Activated CD4-positive, alpha-beta T cell treated with anti-CD3 and anti-CD28 coated beads for 48 hours (primary cell): ENCODE data around the gene PBX1.

Experiments used
- DNase-seq: peaks from one replicate; pipeline ENCODE4 v3.0.0-alpha.2; 2020

Gene PBX1

DNA sequence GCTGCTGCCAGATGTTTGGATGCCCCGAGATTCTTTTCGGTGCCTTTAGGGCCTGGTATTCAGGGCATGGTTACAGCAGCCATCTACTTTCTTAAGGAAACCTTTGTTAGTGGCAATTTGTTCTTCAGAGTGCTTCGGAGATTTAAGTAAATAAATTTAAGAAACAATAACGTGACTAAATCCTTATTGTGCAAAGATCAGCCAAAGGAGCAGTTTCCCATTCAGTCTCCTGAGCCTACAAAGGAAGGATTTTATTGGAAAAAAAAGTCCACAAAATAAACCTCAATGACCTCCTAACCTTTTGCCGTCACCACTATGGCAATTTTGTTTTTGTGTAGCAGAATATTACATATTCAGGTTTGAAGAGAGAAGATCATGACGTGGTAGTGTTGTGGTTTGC, 231.1 kb downstream of the PBX1 start:
- no peak for DNase-seq

DNA sequence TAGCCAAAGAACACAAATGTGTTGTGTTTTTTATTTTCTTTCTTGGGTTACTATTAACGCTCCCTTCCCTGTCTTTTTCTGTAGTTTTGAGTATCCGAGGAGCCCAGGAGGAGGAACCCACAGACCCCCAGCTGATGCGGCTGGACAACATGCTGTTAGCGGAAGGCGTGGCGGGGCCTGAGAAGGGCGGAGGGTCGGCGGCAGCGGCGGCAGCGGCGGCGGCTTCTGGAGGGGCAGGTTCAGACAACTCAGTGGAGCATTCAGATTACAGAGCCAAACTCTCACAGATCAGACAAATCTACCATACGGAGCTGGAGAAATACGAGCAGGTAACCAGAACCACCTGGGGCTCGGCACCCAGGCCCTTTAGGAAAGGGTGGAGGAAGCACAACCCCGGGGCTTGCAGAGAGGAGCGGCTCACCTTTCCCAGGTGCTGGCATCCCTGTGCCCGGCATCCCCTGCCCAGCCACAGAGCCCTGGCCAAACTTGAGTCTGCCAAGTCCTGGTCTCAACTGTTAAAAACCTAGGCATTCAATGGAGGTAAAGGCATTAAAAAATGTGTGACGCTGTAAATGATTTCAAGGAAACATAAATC, 233.5 kb downstream of the PBX1 start:
- no peak for DNase-seq

- no peak for DNase-seq
Measured at GRCh38 chr1:164794356-164794755, 235.4 kb downstream of the PBX1 start.

DNA sequence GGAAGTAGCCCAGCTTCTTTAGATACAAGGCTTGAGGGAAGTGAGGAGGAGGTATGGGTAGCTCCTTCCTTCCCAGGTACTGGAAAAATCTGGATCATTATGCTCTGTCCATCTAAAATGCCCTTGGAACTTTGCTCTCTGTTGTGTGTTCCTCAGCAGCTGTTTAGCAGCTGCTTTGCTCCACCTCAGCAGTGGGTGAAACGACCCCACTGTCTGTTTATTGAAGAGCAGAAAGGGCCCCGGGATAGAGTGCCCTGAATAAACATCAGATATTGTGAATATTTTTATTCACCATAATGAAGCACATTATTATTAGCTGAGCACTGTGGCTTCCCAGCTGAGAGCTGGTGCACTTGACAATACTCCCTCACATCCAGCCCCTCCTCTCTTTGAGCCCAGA, 237.9 kb downstream of the PBX1 start:
- no peak for DNase-seq

GRCh38 chr1:164801246-164801731, 242.3 kb downstream of the PBX1 start:
- no peak for DNase-seq

GRCh38 chr1:164801791-164802502, 243.0 kb downstream of the PBX1 start:
- no peak for DNase-seq

DNA sequence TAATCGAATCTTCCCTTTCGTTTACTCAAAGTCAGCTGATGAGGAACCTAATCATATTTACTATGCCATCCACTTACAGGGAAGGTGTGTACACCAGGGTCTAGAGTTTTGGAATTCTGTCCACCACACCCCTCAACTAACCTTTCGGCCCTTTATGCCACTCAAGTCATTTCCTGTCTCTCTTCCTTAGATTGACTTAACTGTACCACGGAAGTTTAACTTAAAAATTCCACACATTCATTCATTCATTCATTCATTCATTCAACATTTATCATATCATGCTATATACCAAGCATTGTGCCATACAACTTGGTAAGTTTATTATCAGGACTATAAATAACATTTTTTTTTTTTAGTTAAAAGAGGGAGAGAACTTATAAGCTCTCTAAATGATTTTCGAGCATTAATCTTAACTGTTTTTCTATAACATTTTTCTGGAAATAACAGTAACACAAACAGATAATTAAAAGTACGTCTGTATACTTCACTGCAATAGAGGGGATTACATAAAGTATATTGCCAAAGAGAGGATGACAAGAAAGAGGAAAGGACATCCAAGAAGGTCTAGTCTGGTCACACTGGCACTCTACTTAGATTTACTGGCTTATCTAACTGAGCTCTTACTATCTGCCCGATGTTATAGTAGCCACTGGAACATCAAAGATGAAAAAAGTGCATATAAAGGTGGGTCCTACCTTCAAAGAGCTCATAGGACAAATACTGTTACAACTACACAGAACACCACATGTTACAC, 243.7 kb downstream of the PBX1 start:
- no peak for DNase-seq

GRCh38 chr1:164803366-164803765, 244.4 kb downstream of the PBX1 start:
- DNase-seq, result no peak

- no peak for DNase-seq
Measured at GRCh38 chr1:164804366-164804765, 245.4 kb downstream of the PBX1 start.

GRCh38 chr1:164805399-164805798, 246.4 kb downstream of the PBX1 start:
- DNase-seq, result no peak

DNA sequence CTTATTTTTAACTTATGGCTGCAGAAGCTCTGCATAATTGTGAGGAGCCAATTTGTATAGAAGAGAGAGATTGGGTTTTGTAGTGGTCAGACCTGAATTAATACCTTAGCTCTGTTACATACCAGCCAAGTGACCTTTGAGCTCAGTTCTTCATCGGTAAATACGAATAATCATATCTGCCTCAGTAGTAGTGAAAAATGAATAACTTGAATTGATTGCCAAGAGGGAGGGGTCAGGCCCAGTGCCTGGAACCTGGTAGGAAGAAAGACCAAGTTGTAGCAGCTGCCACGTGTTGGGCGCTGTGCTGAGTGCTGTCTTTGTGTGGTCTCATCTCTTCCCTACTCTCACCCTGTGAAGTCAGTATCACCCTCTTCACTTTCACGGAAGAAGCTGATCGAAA, 247.5 kb downstream of the PBX1 start:
- no peak for DNase-seq

- no peak for DNase-seq
Measured at GRCh38 chr1:164813776-164814175, 254.8 kb downstream of the PBX1 start.

GRCh38 chr1:164821648-164822047, 262.7 kb downstream of the PBX1 start:
- no peak for DNase-seq

DNA sequence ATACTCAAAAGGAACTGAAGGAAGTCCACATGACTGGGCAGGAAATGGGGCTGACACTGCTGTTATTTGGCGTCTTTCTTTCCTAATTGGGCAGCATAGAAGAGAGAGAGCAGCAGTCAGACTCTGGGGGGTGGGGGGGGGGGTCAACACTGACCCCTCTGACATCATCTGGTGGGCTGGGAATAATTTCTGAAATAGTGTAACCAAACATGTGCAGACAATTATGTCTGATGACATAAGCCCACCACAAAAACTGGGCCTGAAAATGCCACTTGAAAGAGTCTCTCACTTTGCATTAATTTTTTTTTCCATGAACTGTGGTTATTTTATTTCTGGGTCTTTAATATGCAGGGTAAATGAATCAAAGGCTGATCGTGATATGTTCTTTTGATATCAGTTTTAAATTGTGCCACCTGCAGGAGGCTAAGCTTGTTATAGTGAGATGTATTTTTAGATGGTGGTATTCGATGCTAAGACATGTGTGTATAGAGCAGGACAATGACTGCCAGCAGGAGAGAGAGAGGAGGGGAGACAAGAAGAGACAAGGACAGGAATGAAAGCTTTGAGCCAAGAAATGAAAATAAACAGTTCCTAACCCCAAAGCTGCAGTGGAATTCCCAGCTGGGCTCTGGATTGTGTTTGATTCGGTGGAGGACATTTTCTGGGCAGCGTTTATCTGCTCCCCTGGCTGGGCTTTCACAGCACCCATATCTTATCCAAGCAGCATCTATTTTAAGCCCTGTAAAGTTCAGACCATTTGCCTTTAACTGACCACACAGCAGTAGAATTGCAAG, 264.7 kb downstream of the PBX1 start:
- no peak for DNase-seq

GRCh38 chr1:164824542-164824941, 265.6 kb downstream of the PBX1 start:
- DNase-seq, result no peak

- DNase-seq, result no peak
Measured at GRCh38 chr1:164830628-164831027, 271.6 kb downstream of the PBX1 start.

- no peak for DNase-seq
Measured at GRCh38 chr1:164834641-164835040, 275.7 kb downstream of the PBX1 start.

DNA sequence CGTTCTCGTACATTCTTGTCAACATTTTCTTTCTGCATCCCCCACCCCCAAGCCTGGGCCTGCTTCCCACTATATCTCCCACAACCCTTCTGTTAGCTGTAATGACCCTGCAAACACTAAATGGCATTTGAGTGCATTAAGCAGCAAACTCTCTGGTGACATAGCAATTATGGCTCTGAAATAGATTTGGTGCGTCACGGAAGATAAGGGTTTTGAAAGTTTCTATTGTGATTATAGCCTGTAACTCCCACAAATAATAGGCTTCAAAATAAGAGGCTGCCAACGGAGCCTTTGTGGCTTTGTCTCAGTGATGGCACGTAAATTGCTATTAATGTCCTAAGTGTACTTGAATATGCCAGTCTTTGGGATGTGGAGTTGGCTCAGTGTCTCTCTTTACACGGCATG, 277.6 kb downstream of the PBX1 start:
- no peak for DNase-seq

- no peak for DNase-seq
Measured at GRCh38 chr1:164838786-164839185, 279.8 kb downstream of the PBX1 start.

GRCh38 chr1:164840936-164841335, 282.0 kb downstream of the PBX1 start:
- no peak for DNase-seq

GRCh38 chr1:164841702-164842465, 282.9 kb downstream of the PBX1 start:
- no peak for DNase-seq

GRCh38 chr1:164842870-164843269, 283.9 kb downstream of the PBX1 start:
- no peak for DNase-seq
